Measurements from ENCODE around the gene MGAT4C. TPM values are rescaled to one million over a fixed set of nuclear protein-coding genes. Genes with fewer than 3 reads are reported as not detected.

Gene MGAT4C
- total and polyA plus RNA-seq, 2 experiments from 2014 or later = 4.5 to 4.7 TPM

GRCh38 chr12:85956081-85956480, 300.1 kb downstream of the MGAT4C start:
- Histone ChIP-seq H3F3A (replicated peaks; ENCODE audit: low read depth) (no peaks in the 10 kb centered on the region), H3K27ac (ENCODE audit: low read depth) (no peak overlapping the region), H2AFZ (no peak overlapping the region), H3K79me2 (replicated peaks; ENCODE audit: insufficient read depth) (no peaks in the 10 kb centered on the region), H3K36me3 (ENCODE audit: insufficient read depth) (no peaks in the 10 kb centered on the region), H4K20me1 (replicated peaks; ENCODE audit: insufficient read depth) (no peaks in the 10 kb centered on the region), H3K9me2 (ENCODE audit: insufficient read depth) (no peaks in the 10 kb centered on the region), H3K4me3 (no peak overlapping the region), H3K27me3 (ENCODE audit: insufficient read depth) (no peaks in the 10 kb centered on the region), H3K4me2 (no peak overlapping the region), H3K4me1 (ENCODE audit: insufficient read depth) (peaks cover 26% of the 10 kb centered on the region)
- no peak for DNase-seq (ENCODE audit: low spot score)
- no peak for TF ChIP-seq ETS1 (IDR thresholded peaks at IDR 0.05)
- no peak for TF ChIP-seq ZNF114 (CRISPR knock-in tag; IDR thresholded peaks at IDR 0.05)
- no peak for TF ChIP-seq POLR2AphosphoS5 (IDR thresholded peaks at IDR 0.05; ENCODE audit: low read depth)
- no peak for TF ChIP-seq EZH2phosphoT487 (IDR thresholded peaks at IDR 0.05; ENCODE audit: unreplicated experiment)
- TF ChIP-seq ZNF331 (CRISPR knock-in tag; IDR thresholded peaks at IDR 0.05; ENCODE audit: low read depth) = no peak
- H3K27ac Mint-ChIP-seq = no peak overlapping the region
- peaks cover 2% of the 10 kb centered on the region for H3K27me3 Mint-ChIP-seq (ENCODE audit: insufficient read depth, low read depth, poor library complexity)
- ATAC-seq = no peak
- H3K9me3 Mint-ChIP-seq = no peaks in the 10 kb centered on the region
- H3K36me3 Mint-ChIP-seq (ENCODE audit: low read depth) = no peaks in the 10 kb centered on the region
- H3K4me1 Mint-ChIP-seq = peaks cover 19% of the 10 kb centered on the region
- H3K4me3 Mint-ChIP-seq = no peak overlapping the region

GRCh38 chr12:85955127-85955526, 301.1 kb downstream of the MGAT4C start:
- ATAC-seq (no peak), DNase-seq (ENCODE audit: low spot score) (peak; percentile 25)
- Mint-ChIP-seq H3K27ac (no peak overlapping the region), H3K4me3 (no peak overlapping the region), H3K4me1 (peaks cover 28% of the 10 kb centered on the region), H3K36me3 (ENCODE audit: low read depth) (no peaks in the 10 kb centered on the region), H3K9me3 (no peaks in the 10 kb centered on the region), H3K27me3 (ENCODE audit: insufficient read depth, low read depth, poor library complexity) (peaks cover 2% of the 10 kb centered on the region)
- H3F3A ChIP-seq (replicated peaks; ENCODE audit: low read depth) = no peaks in the 10 kb centered on the region
- no peak overlapping the region for H2AFZ ChIP-seq
- H3K4me2 ChIP-seq = no peak overlapping the region
- no peak overlapping the region for H3K27ac ChIP-seq (ENCODE audit: low read depth)
- no peaks in the 10 kb centered on the region for H4K20me1 ChIP-seq (replicated peaks; ENCODE audit: insufficient read depth)
- H3K4me3 ChIP-seq = no peak overlapping the region
- TF ChIP-seq, protein P1, sequence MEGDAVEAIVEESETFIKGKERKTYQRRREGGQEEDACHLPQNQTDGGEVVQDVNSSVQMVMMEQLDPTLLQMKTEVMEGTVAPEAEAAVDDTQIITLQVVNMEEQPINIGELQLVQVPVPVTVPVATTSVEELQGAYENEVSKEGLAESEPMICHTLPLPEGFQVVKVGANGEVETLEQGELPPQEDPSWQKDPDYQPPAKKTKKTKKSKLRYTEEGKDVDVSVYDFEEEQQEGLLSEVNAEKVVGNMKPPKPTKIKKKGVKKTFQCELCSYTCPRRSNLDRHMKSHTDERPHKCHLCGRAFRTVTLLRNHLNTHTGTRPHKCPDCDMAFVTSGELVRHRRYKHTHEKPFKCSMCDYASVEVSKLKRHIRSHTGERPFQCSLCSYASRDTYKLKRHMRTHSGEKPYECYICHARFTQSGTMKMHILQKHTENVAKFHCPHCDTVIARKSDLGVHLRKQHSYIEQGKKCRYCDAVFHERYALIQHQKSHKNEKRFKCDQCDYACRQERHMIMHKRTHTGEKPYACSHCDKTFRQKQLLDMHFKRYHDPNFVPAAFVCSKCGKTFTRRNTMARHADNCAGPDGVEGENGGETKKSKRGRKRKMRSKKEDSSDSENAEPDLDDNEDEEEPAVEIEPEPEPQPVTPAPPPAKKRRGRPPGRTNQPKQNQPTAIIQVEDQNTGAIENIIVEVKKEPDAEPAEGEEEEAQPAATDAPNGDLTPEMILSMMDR (conservative IDR thresholded peaks at IDR 0.05; ENCODE audit: low read depth in 2 of 2) = peak in 1 of 2 experiments; percentile 64; a peak in 3 of 4 replicates
- TF ChIP-seq ZNF462 (CRISPR knock-in tag; IDR thresholded peaks at IDR 0.05) = no peak
- no peak for TF ChIP-seq EZH2 (IDR thresholded peaks at IDR 0.05; ENCODE audit: low read depth, unreplicated experiment)
- H3K79me2 ChIP-seq (replicated peaks; ENCODE audit: insufficient read depth) = no peaks in the 10 kb centered on the region
- H3K9me2 ChIP-seq (ENCODE audit: insufficient read depth) = no peaks in the 10 kb centered on the region
- no peaks in the 10 kb centered on the region for H3K36me3 ChIP-seq (ENCODE audit: insufficient read depth)
- H3K27me3 ChIP-seq (ENCODE audit: insufficient read depth) = no peaks in the 10 kb centered on the region
- peaks cover 36% of the 10 kb centered on the region for H3K4me1 ChIP-seq (ENCODE audit: insufficient read depth)

Data from GM23338 (cell line).